Neural progenitor cell (in vitro differentiated cells): ENCODE measurements around the gene PPP1R13L. TPM values are rescaled to one million over a fixed set of nuclear protein-coding genes. Genes with fewer than 3 reads are reported as not detected.

Source experiments
- DNase-seq: peaks from one replicate; pipeline ENCODE4 v3.0.0-alpha.2; 2016; ENCODE audit warnings: low spot score
- H2AFZ ChIP-seq: fragments of 200-600 bp; sonication (generic); replicated peaks from 2 replicates; pipeline ENCODE4 v1.6.1; 2016; ENCODE audit warnings: antibody characterized with exemption
- H3F3A ChIP-seq: fragments of 200-600 bp; sonication (generic); 2 replicates; pipeline ENCODE4 v1.6.1; 2016; ENCODE audit warnings: antibody characterized with exemption, low read depth
- H3K27ac ChIP-seq: fragments of 200-600 bp; sonication (generic); 2 replicates; pipeline ENCODE4 v1.5.1; 2016; ENCODE audit warnings: mild to moderate bottlenecking
- H3K27me3 ChIP-seq: fragments of 200-600 bp; sonication (generic); 2 replicates; pipeline ENCODE4 v1.6.1; 2016; ENCODE audit warnings: mild to moderate bottlenecking, moderate library complexity
- H3K36me3 ChIP-seq: fragments of 200-600 bp; sonication (generic); 2 replicates; pipeline ENCODE4 v1.5.1; 2016
- H3K4me1 ChIP-seq: fragments of 200-600 bp; sonication (generic); 2 replicates; pipeline ENCODE4 v1.6.1; 2016; ENCODE audit warnings: mixed run types
- H3K4me2 ChIP-seq: fragments of 200-600 bp; sonication (generic); 2 replicates; pipeline ENCODE4 v1.6.1; 2016
- H3K4me3 ChIP-seq: fragments of 200-600 bp; sonication (generic); 2 replicates; pipeline ENCODE4 v1.5.1; 2016
- H3K79me2 ChIP-seq: fragments of 200-600 bp; sonication (generic); 2 replicates; pipeline ENCODE4 v1.6.1; 2016; ENCODE audit warnings: low read depth
- H3K9ac ChIP-seq: fragments of 200-600 bp; sonication (generic); 2 replicates; pipeline ENCODE4 v1.6.1; 2016
- H3K9me3 ChIP-seq: fragments of 200-600 bp; sonication (generic); 2 replicates; pipeline ENCODE4 v1.5.1; 2016; ENCODE audit warnings: low read depth
- H4K20me1 ChIP-seq: fragments of 200-600 bp; sonication (generic); 2 replicates; pipeline ENCODE4 v1.6.1; 2016; ENCODE audit warnings: low read depth
- H3K27ac Mint-ChIP-seq: 3 replicates; pipeline ENCODE4 v1.8.0; 2021; ENCODE audit warnings: mixed read lengths
- H3K27me3 Mint-ChIP-seq: 2 replicates; pipeline ENCODE4 v1.8.0; 2022; ENCODE audit warnings: low read depth, mild to moderate bottlenecking, inconsistent platforms, moderate library complexity, mixed read lengths; ENCODE audit not compliant: insufficient read depth
- H3K36me3 Mint-ChIP-seq: 3 replicates; pipeline ENCODE4 v1.8.0; 2021; ENCODE audit warnings: mixed read lengths
- H3K4me1 Mint-ChIP-seq: 3 replicates; pipeline ENCODE4 v1.8.0; 2021; ENCODE audit warnings: mixed read lengths
- H3K4me3 Mint-ChIP-seq: 3 replicates; pipeline ENCODE4 v1.8.0; 2021; ENCODE audit warnings: mild to moderate bottlenecking, moderate library complexity, mixed read lengths
- H3K9me3 Mint-ChIP-seq: 3 replicates; pipeline ENCODE4 v1.8.0; 2020; ENCODE audit warnings: mixed read lengths
- CTCF ChIP-seq: fragments of 200-600 bp; sonication (generic); IDR thresholded peaks from 2 replicates; pipeline ENCODE4 v1.5.1; 2017; ENCODE audit warnings: antibody characterized with exemption, mild to moderate bottlenecking
- EZH2 ChIP-seq: fragments of 200-600 bp; sonication (generic); IDR thresholded peaks from 2 replicates; pipeline ENCODE4 v1.6.1; 2017; ENCODE audit warnings: antibody characterized with exemption, mild to moderate bottlenecking, moderate library complexity
- EZH2phosphoT487 ChIP-seq: fragments of 200-600 bp; sonication (generic); IDR thresholded peaks from 2 replicates; pipeline ENCODE4 v1.6.1; 2017; ENCODE audit warnings: antibody characterized with exemption
- total RNA-seq: library from RNA; depleted of rRNA; stranded (reverse); fragments of >200 nt; gene quantifications from 2 replicates; pipeline ENCODE4 v1.2.3, GENCODE V29; 2015; ENCODE audit warnings: low replicate concordance

The PPP1R13L gene
- total RNA-seq, 1 donor from 2014 or later: 2.9 TPM

GRCh38 chr19:45357445-45357783 lies 47.5 kb downstream of the PPP1R13L start:
- H3K79me2 ChIP-seq: no peaks in the 10 kb centered on the region
- no peak overlapping the region for H3K4me3 ChIP-seq
- H2AFZ ChIP-seq: no peak overlapping the region
- DNase-seq: no peak
- H3K4me2 ChIP-seq: no peak overlapping the region
- peaks cover 9% of the 10 kb centered on the region for H3K4me1 Mint-ChIP-seq
- TF ChIP-seq EZH2phosphoT487: no peak
- no peak for TF ChIP-seq EZH2
- no peak for TF ChIP-seq CTCF
- no peaks in the 10 kb centered on the region for H3K27me3 ChIP-seq
- no peaks in the 10 kb centered on the region for H3F3A ChIP-seq
- no peaks in the 10 kb centered on the region for H3K36me3 ChIP-seq
- no peaks in the 10 kb centered on the region for H3K9me3 Mint-ChIP-seq
- H3K27ac ChIP-seq: no peak overlapping the region
- H3K4me3 Mint-ChIP-seq: no peak overlapping the region
- peaks cover 5% of the 10 kb centered on the region for H4K20me1 ChIP-seq
- H3K27ac Mint-ChIP-seq: no peak overlapping the region
- no peaks in the 10 kb centered on the region for H3K9me3 ChIP-seq
- H3K36me3 Mint-ChIP-seq: peaks cover 39% of the 10 kb centered on the region
- no peaks in the 10 kb centered on the region for H3K4me1 ChIP-seq
- H3K9ac ChIP-seq: no peak overlapping the region
- peaks cover 3% of the 10 kb centered on the region for H3K27me3 Mint-ChIP-seq

- Histone ChIP-seq H3F3A (no peaks in the 10 kb centered on the region), H3K79me2 (no peaks in the 10 kb centered on the region), H3K27ac (no peak overlapping the region), H3K4me3 (no peak overlapping the region), H3K4me1 (no peaks in the 10 kb centered on the region), H3K9ac (no peak overlapping the region), H3K27me3 (no peaks in the 10 kb centered on the region), H4K20me1 (peaks cover 5% of the 10 kb centered on the region), H3K36me3 (no peaks in the 10 kb centered on the region), H3K9me3 (no peaks in the 10 kb centered on the region), H2AFZ (no peak overlapping the region), H3K4me2 (no peak overlapping the region)
- H3K36me3 Mint-ChIP-seq: peaks cover 37% of the 10 kb centered on the region
- no peaks in the 10 kb centered on the region for H3K9me3 Mint-ChIP-seq
- no peak for TF ChIP-seq CTCF
- TF ChIP-seq EZH2phosphoT487: no peak
- TF ChIP-seq EZH2: no peak
- peaks cover 3% of the 10 kb centered on the region for H3K27me3 Mint-ChIP-seq
- H3K27ac Mint-ChIP-seq: no peak overlapping the region
- DNase-seq: no peak
- H3K4me1 Mint-ChIP-seq: peaks cover 9% of the 10 kb centered on the region
- no peak overlapping the region for H3K4me3 Mint-ChIP-seq
These were observed 48.0 kb downstream of the PPP1R13L start for GRCh38 chr19:45356760-45357444.

DNA sequence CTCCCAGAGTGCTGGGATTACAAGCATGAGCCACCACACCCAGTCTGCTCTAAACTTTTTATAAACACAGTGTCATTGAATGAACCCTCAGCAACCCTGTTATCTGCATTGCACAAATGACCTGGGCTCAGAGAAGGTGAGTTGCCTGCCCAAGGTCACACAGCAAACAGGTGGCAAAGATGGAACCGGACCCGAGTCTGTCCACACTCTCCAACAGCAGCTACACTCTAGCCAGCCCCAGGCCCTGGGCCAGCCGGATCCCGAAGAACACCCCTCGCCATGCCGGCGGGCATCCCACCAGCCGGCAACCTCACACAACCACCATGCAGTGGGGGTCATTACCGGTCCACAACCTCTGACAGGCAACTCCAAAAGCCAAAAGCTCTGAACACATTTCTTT lies 49.0 kb downstream of the PPP1R13L start:
- no peak overlapping the region for H2AFZ ChIP-seq
- peaks cover 3% of the 10 kb centered on the region for H3K27me3 Mint-ChIP-seq
- H3K9me3 Mint-ChIP-seq: no peaks in the 10 kb centered on the region
- no peaks in the 10 kb centered on the region for H3K27me3 ChIP-seq
- H3K9ac ChIP-seq: no peak overlapping the region
- H3K79me2 ChIP-seq: no peaks in the 10 kb centered on the region
- no peak for DNase-seq
- no peaks in the 10 kb centered on the region for H3K9me3 ChIP-seq
- no peaks in the 10 kb centered on the region for H3K36me3 ChIP-seq
- peaks cover 9% of the 10 kb centered on the region for H3K4me1 Mint-ChIP-seq
- no peak overlapping the region for H3K27ac Mint-ChIP-seq
- H3F3A ChIP-seq: no peaks in the 10 kb centered on the region
- peaks cover 32% of the 10 kb centered on the region for H3K36me3 Mint-ChIP-seq
- no peaks in the 10 kb centered on the region for H3K4me1 ChIP-seq
- H4K20me1 ChIP-seq: peaks cover 5% of the 10 kb centered on the region
- H3K4me3 Mint-ChIP-seq: no peak overlapping the region
- no peak overlapping the region for H3K4me2 ChIP-seq
- H3K27ac ChIP-seq: no peak overlapping the region
- TF ChIP-seq EZH2phosphoT487 (no peak), EZH2 (no peak), CTCF (no peak)
- H3K4me3 ChIP-seq: no peak overlapping the region
